ENCODE data around the gene SETD9.

SETD9 gene

GRCh38 chr5:56941981-56942380 is 32.6 kb downstream of the SETD9 start:
- no peak for TF ChIP-seq POLR2AphosphoS5 (IDR thresholded peaks at IDR 0.05; ENCODE audit: low read depth, low read length)
- no peak for TF ChIP-seq TAF1 (IDR thresholded peaks at IDR 0.05; ENCODE audit: borderline replicate concordance, insufficient read depth, low read length)
- TF ChIP-seq SIN3A (IDR thresholded peaks at IDR 0.05; ENCODE audit: borderline replicate concordance, insufficient read depth, low read length), result no peak
- no peak for TF ChIP-seq REST (IDR thresholded peaks at IDR 0.05; ENCODE audit: insufficient read depth in 1 of 2, low read depth in 2 of 2, low read length in 2 of 2)
- TF ChIP-seq FOXP2 (optimal IDR thresholded peaks at IDR 0.05; ENCODE audit: borderline replicate concordance, extremely low read depth, extremely low read length, insufficient read depth), result no peak

- TF ChIP-seq REST (IDR thresholded peaks at IDR 0.05; ENCODE audit: insufficient read depth in 1 of 2, low read depth in 2 of 2, low read length in 2 of 2), result no peak
Observed at GRCh38 chr5:56947052-56947451, 37.7 kb downstream of the SETD9 start.

- peak; percentile 46; the same call in 1 of the 2 replicates for TF ChIP-seq POLR2AphosphoS5 (IDR thresholded peaks at IDR 0.05; ENCODE audit: low read depth, low read length)
- 0 out of 2 replicates have a peak, but pooled peaks have one; percentile 43 for TF ChIP-seq TAF1 (IDR thresholded peaks at IDR 0.05; ENCODE audit: borderline replicate concordance, insufficient read depth, low read length)
- TF ChIP-seq FOXP2 (optimal IDR thresholded peaks at IDR 0.05; ENCODE audit: borderline replicate concordance, extremely low read depth, extremely low read length, insufficient read depth), result no peak
Observed at GRCh38 chr5:56950626-56951125, 41.3 kb downstream of the SETD9 start.

GRCh38 chr5:56951126-56951945 is 41.9 kb downstream of the SETD9 start:
- TF ChIP-seq TAF1 (IDR thresholded peaks at IDR 0.05; ENCODE audit: borderline replicate concordance, insufficient read depth, low read length) (no peak), FOXP2 (optimal IDR thresholded peaks at IDR 0.05; ENCODE audit: borderline replicate concordance, extremely low read depth, extremely low read length, insufficient read depth) (no peak), POLR2AphosphoS5 (IDR thresholded peaks at IDR 0.05; ENCODE audit: low read depth, low read length) (no peak), SIN3A (IDR thresholded peaks at IDR 0.05; ENCODE audit: borderline replicate concordance, insufficient read depth, low read length) (no peak), REST (IDR thresholded peaks at IDR 0.05; ENCODE audit: insufficient read depth in 1 of 2, low read depth in 2 of 2, low read length in 2 of 2) (no peak)

- TF ChIP-seq REST (IDR thresholded peaks at IDR 0.05; ENCODE audit: insufficient read depth in 1 of 2, low read depth in 2 of 2, low read length in 2 of 2), result no peak
- TF ChIP-seq TAF1 (IDR thresholded peaks at IDR 0.05; ENCODE audit: borderline replicate concordance, insufficient read depth, low read length), result 0 out of 2 replicates have a peak, but pooled peaks have one; percentile 50
Observed at GRCh38 chr5:56951946-56952691, 42.7 kb downstream of the SETD9 start, which contains the start of gene MIER3. MIER3 (minus strand) TSS chr5:56952123; CDS start chr5:56952102, 21 bp downstream.

Measured in PFSK-1 (cell line).